Neuron (in vitro differentiated cells): ENCODE results near the gene IMMP2L.
"Not testable (repeated sequence)": the region's sequence is repeated elsewhere in the genome, so short reads cannot be mapped to it uniquely, and the experiment has no call there.

Experiments
- H2AFZ ChIP-seq: one replicate; pipeline ENCODE4 v1.6.1; 2013; ENCODE audit warnings: low read depth, mild to moderate bottlenecking, inconsistent platforms, low read length, moderate library complexity
- H3K27me3 ChIP-seq: one replicate; pipeline ENCODE4 v1.6.1; 2013; ENCODE audit warnings: low read length; ENCODE audit not compliant: insufficient read depth
- H3K36me3 ChIP-seq: one replicate; pipeline ENCODE4 v1.6.1; 2013; ENCODE audit warnings: low read length; ENCODE audit not compliant: insufficient read depth
- H3K4me1 ChIP-seq: one replicate; pipeline ENCODE4 v1.6.1; 2013; ENCODE audit warnings: low read length; ENCODE audit not compliant: insufficient read depth
- H3K4me3 ChIP-seq: 2 replicates; pipeline ENCODE4 v1.5.1; 2013; ENCODE audit warnings: mild to moderate bottlenecking, low read length, moderate library complexity
- H3K9me3 ChIP-seq: one replicate; pipeline ENCODE4 v1.6.1; 2013; ENCODE audit warnings: low read length

IMMP2L gene

DNA sequence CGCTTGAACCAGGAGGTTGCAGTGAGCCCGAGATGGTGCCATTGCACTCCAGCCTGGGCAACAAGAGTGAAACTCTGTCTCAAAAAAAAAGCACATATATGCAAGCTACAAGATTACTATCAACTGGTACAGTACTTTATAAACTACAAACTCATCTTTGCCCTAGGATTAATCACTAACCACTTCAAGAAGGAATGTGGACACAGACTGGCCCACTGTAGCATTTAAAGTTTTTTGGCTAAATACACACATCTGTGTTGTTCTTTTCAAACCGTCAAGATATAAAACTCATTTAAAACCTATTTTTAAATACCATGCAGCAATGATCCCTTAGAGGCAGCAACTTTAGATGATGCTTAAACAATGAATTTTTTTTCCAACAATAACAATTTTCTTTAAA, 205.4 kb downstream of the IMMP2L start:
- Histone ChIP-seq H3K27me3 (no peaks in the 10 kb centered on the region), H3K4me3 (no peak overlapping the region), H3K4me1 (no peaks in the 10 kb centered on the region), H3K36me3 (no peaks in the 10 kb centered on the region), H3K9me3 (no peaks in the 10 kb centered on the region), H2AFZ (no peak overlapping the region)

DNA sequence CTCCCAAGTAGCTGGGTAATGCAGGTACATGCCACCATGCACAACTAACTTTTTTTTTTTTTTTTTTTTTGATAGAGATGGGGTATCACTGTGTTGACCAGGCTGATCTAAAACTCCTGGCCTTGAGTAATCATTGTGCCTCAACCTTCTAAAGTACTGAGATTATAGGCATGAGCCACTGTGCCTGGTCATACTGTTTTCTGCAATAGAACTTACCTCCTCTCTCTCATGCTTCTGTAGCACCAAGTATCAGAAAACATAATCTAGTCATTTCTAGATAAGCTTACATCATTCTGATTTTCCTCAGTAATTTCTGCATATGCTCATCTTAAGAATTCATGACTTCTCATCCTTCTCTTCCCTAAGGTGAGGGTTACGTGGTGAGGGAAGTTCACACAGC, 210.0 kb downstream of the IMMP2L start:
- Histone ChIP-seq H3K27me3 (no peaks in the 10 kb centered on the region), H3K9me3 (no peaks in the 10 kb centered on the region), H3K4me3 (no peak overlapping the region), H3K36me3 (no peaks in the 10 kb centered on the region), H3K4me1 (no peaks in the 10 kb centered on the region), H2AFZ (no peak overlapping the region)

DNA sequence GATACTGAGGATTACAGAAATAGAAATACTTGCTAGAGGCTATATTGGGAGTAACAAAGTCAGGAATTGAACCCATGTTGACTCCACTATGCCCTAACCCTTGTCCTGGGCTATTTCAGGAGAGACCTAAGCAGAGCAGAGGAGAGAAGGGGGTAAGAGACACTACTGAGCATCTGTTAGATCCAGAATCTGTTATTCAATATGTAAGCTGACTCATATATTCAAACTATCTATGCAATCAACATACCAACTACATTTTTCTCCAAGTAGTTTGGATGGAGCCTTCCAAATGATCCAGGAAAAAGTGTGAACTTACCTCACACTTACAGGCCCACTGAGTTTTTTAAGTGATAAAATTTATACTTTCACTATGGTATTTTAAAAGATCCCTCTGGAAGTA, 216.1 kb downstream of the IMMP2L start:
- Histone ChIP-seq H3K27me3 (no peaks in the 10 kb centered on the region), H3K4me1 (no peaks in the 10 kb centered on the region), H2AFZ (no peak overlapping the region), H3K9me3 (no peaks in the 10 kb centered on the region), H3K4me3 (no peak overlapping the region), H3K36me3 (no peaks in the 10 kb centered on the region)

DNA sequence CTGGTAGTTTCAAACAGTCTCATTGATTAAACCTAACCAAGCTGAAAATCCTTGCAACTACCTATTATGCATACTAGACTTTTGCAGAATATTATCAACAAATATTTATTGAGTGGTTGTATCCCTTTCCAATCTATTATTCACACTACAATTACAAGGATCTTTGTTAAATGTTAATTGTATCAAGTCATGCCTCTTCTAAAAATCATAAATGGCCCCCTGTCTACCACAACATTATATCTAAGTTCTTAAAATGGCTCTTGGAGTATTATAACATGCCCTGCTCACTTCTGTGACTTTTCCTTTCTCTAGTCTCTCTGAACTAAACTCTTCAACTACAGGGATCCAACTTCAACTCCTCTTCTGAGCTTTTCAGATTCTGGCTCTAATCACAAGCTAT, 219.3 kb downstream of the IMMP2L start:
- H3K36me3 ChIP-seq, result no peaks in the 10 kb centered on the region
- no peaks in the 10 kb centered on the region for H3K4me1 ChIP-seq
- H3K27me3 ChIP-seq, result no peaks in the 10 kb centered on the region
- no peak overlapping the region for H3K4me3 ChIP-seq
- H3K9me3 ChIP-seq, result no peaks in the 10 kb centered on the region
- H2AFZ ChIP-seq, result no peak overlapping the region

DNA sequence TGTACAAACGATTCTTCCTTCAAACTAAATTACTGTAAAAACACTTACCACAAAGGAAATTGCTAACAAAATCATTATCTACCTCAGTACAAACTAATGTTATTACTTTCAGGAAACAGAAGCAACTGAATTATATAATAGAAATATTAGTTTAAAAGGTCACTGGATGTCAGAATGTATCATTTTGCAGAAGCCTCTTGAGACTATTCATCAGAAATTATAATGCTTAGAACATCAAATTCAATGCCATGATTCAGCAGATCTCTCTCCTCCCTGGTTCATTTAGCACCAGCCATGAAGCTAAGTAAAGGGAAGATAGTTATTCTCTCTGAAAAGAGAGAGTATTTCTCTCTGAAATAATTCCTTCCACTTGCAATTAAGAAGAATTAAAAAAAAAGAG, 223.3 kb downstream of the IMMP2L start:
- no peaks in the 10 kb centered on the region for H3K9me3 ChIP-seq
- no peaks in the 10 kb centered on the region for H3K27me3 ChIP-seq
- H2AFZ ChIP-seq, result no peak overlapping the region
- no peak overlapping the region for H3K4me3 ChIP-seq
- no peaks in the 10 kb centered on the region for H3K36me3 ChIP-seq
- no peaks in the 10 kb centered on the region for H3K4me1 ChIP-seq

DNA sequence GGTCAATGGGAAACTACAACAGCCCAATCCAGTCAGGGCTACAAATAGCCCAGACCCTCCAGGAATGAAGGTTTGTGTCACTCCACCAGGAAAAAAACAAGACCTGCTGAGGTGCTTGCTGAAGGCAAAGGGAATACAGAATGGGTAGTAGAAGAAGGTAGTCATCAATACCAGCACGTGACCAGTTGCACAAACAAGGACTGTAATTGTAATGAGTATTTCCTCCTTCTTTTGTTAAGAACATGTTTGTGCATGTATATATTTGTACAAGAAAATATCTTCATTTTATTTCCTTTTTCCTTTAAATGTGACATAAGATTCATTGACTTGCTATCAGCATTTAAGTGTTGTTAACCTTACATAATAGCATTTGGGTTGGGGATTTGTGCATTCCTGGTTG, 229.3 kb downstream of the IMMP2L start:
- Histone ChIP-seq H3K4me3 (no peak overlapping the region), H3K36me3 (no peaks in the 10 kb centered on the region), H3K4me1 (no peaks in the 10 kb centered on the region), H2AFZ (no peak overlapping the region), H3K9me3 (no peaks in the 10 kb centered on the region), H3K27me3 (no peaks in the 10 kb centered on the region)

DNA sequence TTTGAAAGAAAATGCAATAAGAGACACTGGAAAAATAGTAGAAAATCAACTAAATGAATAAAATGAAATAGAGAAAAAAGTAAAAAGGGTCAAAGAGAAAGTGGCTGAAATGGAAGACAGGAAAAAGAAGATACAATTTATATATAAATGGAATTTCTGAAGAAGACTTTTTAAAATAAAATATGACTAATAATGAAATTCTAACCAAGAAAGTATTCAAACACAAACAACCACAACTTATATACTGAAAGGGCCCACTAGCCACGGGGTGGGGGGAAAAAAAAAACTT, 232.1 kb downstream of the IMMP2L start:
- H3K4me3 ChIP-seq, result no peak overlapping the region
- H2AFZ ChIP-seq, result no peak overlapping the region
- H3K4me1 ChIP-seq, result no peaks in the 10 kb centered on the region
- no peaks in the 10 kb centered on the region for H3K9me3 ChIP-seq
- H3K36me3 ChIP-seq, result no peaks in the 10 kb centered on the region
- H3K27me3 ChIP-seq, result no peaks in the 10 kb centered on the region

DNA sequence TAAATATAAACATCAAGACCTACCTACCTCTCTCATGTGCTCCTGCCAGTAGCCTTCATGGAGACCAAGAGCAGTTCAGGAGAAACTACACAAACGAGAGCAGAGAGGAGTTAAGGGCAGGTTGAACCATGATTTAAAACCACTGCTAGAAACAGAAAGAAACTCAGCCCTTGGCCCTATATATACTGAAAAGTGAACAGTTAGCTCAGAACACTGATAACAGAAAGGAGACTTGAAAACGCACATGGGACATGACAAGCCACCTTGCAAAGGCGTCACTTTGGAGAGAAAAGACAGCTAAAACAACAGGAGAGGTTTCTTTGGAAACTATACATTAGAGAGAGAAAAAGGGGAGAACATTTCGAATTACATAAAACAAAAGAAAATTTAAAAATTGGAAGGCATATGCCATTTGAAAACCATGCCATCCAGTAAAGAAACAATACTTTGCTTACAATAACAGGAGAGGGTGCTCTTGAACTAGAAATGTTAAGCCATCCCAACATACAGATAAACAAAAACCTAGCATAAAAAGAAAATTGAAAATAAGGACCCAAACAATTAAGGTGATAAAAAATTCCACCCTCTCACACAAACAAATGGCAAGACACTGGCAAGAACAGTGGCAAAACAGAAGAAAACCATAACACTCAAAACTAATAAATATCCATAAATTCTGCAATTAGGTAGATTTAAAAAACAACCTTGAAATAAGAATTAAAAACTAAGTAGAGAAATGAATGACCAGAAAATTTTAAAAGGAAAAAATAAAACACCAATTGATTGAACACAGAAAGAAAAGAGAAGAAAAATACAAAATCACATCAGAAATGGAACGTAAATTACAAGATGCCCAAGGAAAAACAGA, 232.7 kb downstream of the IMMP2L start:
- Histone ChIP-seq H3K36me3 (no peaks in the 10 kb centered on the region), H3K9me3 (no peaks in the 10 kb centered on the region), H2AFZ (no peak overlapping the region), H3K27me3 (no peaks in the 10 kb centered on the region), H3K4me1 (no peaks in the 10 kb centered on the region), H3K4me3 (no peak overlapping the region)

DNA sequence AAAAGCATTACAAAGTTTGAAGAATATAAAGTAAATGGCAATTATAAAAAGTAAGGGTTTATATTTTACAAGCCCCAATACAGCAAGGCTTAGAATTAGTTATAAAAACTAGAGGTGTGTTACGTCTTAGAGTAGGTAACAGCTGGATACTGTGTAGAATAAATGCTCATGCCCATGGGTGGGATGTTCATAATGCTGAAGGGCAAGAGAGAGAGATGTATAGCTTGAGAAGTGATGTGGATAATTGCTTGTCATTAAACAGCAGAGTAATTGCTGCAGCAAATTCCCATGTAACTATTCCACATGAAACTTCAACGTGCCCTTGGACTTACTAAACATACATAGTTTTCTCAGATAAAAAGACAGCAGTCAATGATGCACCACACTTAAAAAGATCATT, 233.8 kb downstream of the IMMP2L start:
- H3K4me3 ChIP-seq, result no peak overlapping the region
- no peaks in the 10 kb centered on the region for H3K27me3 ChIP-seq
- no peaks in the 10 kb centered on the region for H3K36me3 ChIP-seq
- no peaks in the 10 kb centered on the region for H3K4me1 ChIP-seq
- no peaks in the 10 kb centered on the region for H3K9me3 ChIP-seq
- H2AFZ ChIP-seq, result no peak overlapping the region

DNA sequence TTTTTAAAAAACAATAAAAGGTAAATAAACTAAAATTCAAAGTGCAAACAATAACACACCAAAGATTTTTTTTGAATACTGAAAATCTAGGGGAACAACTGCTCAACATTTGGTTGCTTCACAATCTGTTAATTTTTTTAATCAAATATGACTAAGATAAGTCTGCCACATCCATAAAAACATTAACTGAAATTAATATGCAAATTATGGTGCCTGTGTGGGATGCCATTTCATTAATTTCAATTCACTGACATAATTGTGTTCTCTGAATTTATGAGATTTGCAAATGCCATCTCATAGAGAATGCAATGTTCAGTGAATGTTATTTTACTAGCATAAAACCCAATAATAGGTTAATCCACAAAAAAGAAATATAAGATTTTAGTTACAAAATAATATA, 237.5 kb downstream of the IMMP2L start:
- Histone ChIP-seq H3K4me1 (no peaks in the 10 kb centered on the region), H2AFZ (no peak overlapping the region), H3K27me3 (no peaks in the 10 kb centered on the region), H3K36me3 (no peaks in the 10 kb centered on the region), H3K9me3 (no peaks in the 10 kb centered on the region), H3K4me3 (no peak overlapping the region)

DNA sequence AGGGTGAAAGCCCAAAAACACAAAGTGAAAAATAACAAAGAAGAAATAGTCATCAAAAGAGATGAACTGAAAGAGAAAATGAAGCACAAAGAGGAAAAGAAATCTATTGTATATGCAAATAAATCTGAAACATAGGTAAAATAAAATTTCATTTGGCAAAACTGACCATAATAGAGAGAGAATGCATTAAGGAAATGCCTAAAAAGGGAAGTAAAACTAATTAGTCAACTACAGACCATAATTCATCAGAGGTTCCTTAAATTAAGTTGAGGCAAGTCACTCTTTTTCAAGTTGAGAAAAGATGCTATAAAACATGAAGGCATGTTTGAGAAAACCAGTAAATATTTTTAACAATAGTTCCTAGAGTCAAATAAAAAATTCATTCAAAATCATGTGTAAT, 238.1 kb downstream of the IMMP2L start:
- no peak overlapping the region for H3K4me3 ChIP-seq
- no peaks in the 10 kb centered on the region for H3K27me3 ChIP-seq
- H3K36me3 ChIP-seq, result no peaks in the 10 kb centered on the region
- H3K9me3 ChIP-seq, result no peaks in the 10 kb centered on the region
- no peak overlapping the region for H2AFZ ChIP-seq
- H3K4me1 ChIP-seq, result no peaks in the 10 kb centered on the region

DNA sequence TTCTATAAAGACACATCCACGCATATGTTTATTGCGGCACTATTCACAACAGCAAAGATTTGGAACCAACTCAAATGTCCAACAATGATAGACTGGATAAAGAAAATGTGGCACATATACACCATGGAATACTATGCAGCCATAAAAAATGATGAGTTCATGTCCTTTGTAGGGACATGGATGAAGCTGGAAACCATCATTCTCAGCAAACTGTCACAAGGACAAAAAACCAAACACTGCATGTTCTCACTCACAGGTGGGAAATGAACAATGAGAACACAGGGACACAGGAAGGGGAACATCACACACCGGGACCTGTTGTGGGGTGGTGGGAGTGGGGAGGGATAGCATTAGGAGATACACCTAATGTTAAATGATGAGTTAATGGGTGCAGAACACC, 238.6 kb downstream of the IMMP2L start:
- H3K4me1 ChIP-seq, H3K9me3 ChIP-seq, H3K36me3 ChIP-seq, H3K4me3 ChIP-seq, H3K27me3 ChIP-seq, H2AFZ ChIP-seq: not testable (repeated sequence)

DNA sequence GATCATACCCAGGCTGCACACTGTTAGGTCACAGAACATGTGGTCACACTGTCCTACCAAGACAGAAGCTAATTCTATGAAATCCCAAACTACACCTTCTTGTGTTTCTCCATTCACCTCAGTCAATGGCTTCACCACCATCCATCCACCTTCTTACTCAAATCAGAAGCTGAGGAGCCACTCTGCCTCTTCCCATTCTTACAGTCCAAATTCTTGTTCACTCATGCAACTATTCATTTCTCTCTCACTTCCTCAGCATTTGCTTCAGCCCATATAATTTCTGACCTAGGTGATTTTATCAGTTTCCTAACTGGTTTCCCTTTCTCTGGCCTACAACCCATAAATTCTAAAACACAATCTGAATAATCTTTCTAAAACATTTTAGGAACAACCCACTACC, 242.2 kb downstream of the IMMP2L start:
- H3K36me3 ChIP-seq, result no peaks in the 10 kb centered on the region
- H3K4me3 ChIP-seq, result no peak overlapping the region
- H3K9me3 ChIP-seq, result no peaks in the 10 kb centered on the region
- H3K4me1 ChIP-seq, result no peaks in the 10 kb centered on the region
- H3K27me3 ChIP-seq, result no peaks in the 10 kb centered on the region
- no peak overlapping the region for H2AFZ ChIP-seq

DNA sequence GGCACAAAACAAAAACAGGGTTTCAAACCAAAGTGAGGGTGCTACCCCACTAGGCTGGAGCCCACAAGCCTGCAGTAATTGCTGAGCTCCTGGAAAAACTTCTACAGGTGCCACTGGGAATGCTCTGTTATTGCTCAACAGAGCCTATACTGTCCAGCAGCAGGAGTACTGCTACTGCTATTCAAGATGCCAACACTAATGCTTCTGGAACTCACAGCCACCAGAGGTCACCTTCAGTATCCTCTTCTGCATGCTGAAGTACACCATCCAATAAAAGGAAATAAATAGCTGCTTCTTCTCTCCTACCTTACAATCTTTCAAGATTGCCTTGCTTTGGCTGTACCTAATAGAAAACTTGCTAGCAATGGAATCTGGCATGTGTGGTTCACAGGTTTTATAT, 249.3 kb downstream of the IMMP2L start:
- Histone ChIP-seq H3K36me3 (no peaks in the 10 kb centered on the region), H3K4me1 (no peaks in the 10 kb centered on the region), H3K4me3 (no peak overlapping the region), H2AFZ (no peak overlapping the region), H3K27me3 (no peaks in the 10 kb centered on the region), H3K9me3 (no peaks in the 10 kb centered on the region)
